Smooth muscle cell (in vitro differentiated cells): Measurements from ENCODE around the gene NTM. TPM values are rescaled to one million over a fixed set of nuclear protein-coding genes. Genes with fewer than 3 reads are reported as not detected.

Experiments
- DNase-seq: peaks from one replicate; lab custom pipeline; 2025; ENCODE audit not compliant: unreplicated experiment; lab: John Stamatoyannopoulos, UW
- H2AFZ ChIP-seq: fragments of 200-600 bp; sonication (generic); 2 replicates; pipeline ENCODE4 v1.6.0; 2016; ENCODE audit warnings: antibody characterized with exemption, low read depth, mild to moderate bottlenecking
- H3F3A ChIP-seq: fragments of 200-600 bp; sonication (generic); 2 replicates; pipeline ENCODE4 v1.6.0; 2017; ENCODE audit warnings: antibody characterized with exemption, low read depth
- H3K27ac ChIP-seq: fragments of 200-600 bp; sonication (generic); 2 replicates; pipeline ENCODE4 v1.5.1; 2016; ENCODE audit warnings: low read depth, mild to moderate bottlenecking
- H3K27me3 ChIP-seq: fragments of 200-600 bp; sonication (generic); 2 replicates; pipeline ENCODE4 v1.6.1; 2016; ENCODE audit warnings: low read depth, mild to moderate bottlenecking
- H3K36me3 ChIP-seq: fragments of 200-600 bp; sonication (generic); 2 replicates; pipeline ENCODE4 v1.5.1; 2016; ENCODE audit warnings: low read depth
- H3K4me1 ChIP-seq: fragments of 200-600 bp; sonication (generic); 2 replicates; pipeline ENCODE4 v1.5.1; 2016; ENCODE audit warnings: low read depth
- H3K4me2 ChIP-seq: fragments of 200-600 bp; sonication (generic); 2 replicates; pipeline ENCODE4 v1.6.0; 2016; ENCODE audit warnings: mild to moderate bottlenecking
- H3K4me3 ChIP-seq: fragments of 200-600 bp; sonication (generic); 2 replicates; pipeline ENCODE4 v1.5.1; 2016; ENCODE audit warnings: mild to moderate bottlenecking
- H3K79me2 ChIP-seq: fragments of 200-600 bp; sonication (generic); 2 replicates; pipeline ENCODE4 v1.6.0; 2016; ENCODE audit warnings: low read depth, mild to moderate bottlenecking
- H3K9ac ChIP-seq: fragments of 200-600 bp; sonication (generic); 2 replicates; pipeline ENCODE4 v1.6.0; 2016; ENCODE audit warnings: low read depth
- H3K9me3 ChIP-seq: fragments of 200-600 bp; sonication (generic); replicated peaks from 2 replicates; pipeline ENCODE4 v1.5.1; 2016; ENCODE audit warnings: low read depth
- H4K20me1 ChIP-seq: fragments of 200-600 bp; sonication (generic); 2 replicates; pipeline ENCODE4 v1.6.0; 2016; ENCODE audit warnings: low read depth
- WGBS: methylation state at CpG from one replicate; pipeline ENCODE4 v1.1.7; 2016; ENCODE audit warnings: low lambda C conversion rate; 5-methylcytosine and 5-hydroxymethylcytosine counted together
- polyA plus RNA-seq: library from polyadenylated mRNA; unstranded; fragments of >200 nt; fragmentation: Nextera tagmentation; extraction: Ambion mirVana; gene quantifications from 2 replicates; pipeline ENCODE4 v1.2.1, GENCODE V29; 2016
- total RNA-seq: library from RNA; depleted of rRNA; stranded (reverse); fragments of >200 nt; gene quantifications from 2 replicates; pipeline ENCODE4 v1.2.3, GENCODE V29; 2014
- TF ChIP-seq, protein P1 (sequence below): fragments of 200-600 bp; sonication (generic); IDR thresholded peaks from 2 replicates; pipeline ENCODE4 v1.5.1; 2017; ENCODE audit warnings: borderline replicate concordance, mild to moderate bottlenecking, antibody characterized with exemption; ENCODE audit not compliant: insufficient read depth, poor library complexity, severe bottlenecking

NTM gene
- total and polyA plus RNA-seq, 2 experiments from 2014 or later, result 68.9 to 123 TPM

DNA sequence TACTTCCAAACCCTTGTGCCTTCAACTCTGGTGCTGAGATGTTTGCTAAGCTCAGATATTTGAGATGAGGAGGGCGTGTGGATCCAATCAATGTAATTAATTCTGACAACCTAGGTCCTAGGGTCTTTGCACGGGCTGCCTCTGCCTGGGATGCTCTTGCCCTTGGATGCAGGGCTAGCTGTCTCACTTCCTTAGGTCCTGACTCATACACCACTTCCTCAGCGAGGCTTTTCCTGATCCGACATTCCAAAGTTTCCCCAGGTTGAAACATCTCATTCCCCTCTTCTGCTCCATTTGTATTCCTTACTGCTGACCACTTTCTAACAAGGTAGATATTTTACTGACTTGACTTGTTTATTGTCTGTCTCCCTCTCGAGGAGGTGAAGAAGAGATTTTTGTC lies 43.0 kb upstream of the NTM start:
- TF ChIP-seq, protein P1, sequence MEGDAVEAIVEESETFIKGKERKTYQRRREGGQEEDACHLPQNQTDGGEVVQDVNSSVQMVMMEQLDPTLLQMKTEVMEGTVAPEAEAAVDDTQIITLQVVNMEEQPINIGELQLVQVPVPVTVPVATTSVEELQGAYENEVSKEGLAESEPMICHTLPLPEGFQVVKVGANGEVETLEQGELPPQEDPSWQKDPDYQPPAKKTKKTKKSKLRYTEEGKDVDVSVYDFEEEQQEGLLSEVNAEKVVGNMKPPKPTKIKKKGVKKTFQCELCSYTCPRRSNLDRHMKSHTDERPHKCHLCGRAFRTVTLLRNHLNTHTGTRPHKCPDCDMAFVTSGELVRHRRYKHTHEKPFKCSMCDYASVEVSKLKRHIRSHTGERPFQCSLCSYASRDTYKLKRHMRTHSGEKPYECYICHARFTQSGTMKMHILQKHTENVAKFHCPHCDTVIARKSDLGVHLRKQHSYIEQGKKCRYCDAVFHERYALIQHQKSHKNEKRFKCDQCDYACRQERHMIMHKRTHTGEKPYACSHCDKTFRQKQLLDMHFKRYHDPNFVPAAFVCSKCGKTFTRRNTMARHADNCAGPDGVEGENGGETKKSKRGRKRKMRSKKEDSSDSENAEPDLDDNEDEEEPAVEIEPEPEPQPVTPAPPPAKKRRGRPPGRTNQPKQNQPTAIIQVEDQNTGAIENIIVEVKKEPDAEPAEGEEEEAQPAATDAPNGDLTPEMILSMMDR, result no peak
- H3K9ac ChIP-seq, result no peak overlapping the region
- H3K27me3 ChIP-seq, result peaks cover 6% of the 10 kb centered on the region
- no peak overlapping the region for H2AFZ ChIP-seq
- no peak overlapping the region for H3K4me3 ChIP-seq
- no peaks in the 10 kb centered on the region for H3K79me2 ChIP-seq
- H3K9me3 ChIP-seq, result no peaks in the 10 kb centered on the region
- DNase-seq, result no peak
- no peak overlapping the region for H3K27ac ChIP-seq
- no peaks in the 10 kb centered on the region for H3F3A ChIP-seq
- 68% methylated on average over 5 of the region's 5 CpGs for WGBS
- no peaks in the 10 kb centered on the region for H4K20me1 ChIP-seq
- no peak overlapping the region for H3K4me2 ChIP-seq
- no peaks in the 10 kb centered on the region for H3K4me1 ChIP-seq
- no peaks in the 10 kb centered on the region for H3K36me3 ChIP-seq

DNA sequence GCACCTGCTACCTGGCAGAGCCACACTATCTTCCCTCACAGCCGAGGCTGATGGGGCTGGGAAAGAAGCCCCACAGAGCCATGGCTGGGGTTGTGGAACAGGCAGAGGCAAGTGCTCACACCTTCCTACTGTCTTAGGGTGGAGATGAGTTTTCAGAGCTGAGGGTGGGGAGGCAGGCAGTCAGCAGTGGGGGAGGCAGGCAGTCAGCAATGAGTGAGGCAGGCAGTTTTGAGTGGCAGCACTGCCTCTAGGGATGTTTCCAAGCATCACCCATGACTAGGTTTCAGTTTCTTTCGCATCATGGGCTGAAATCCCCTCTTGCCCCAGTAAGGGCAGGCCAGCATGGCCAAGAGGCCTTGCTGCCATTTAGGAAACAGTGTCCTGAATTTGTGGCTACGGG lies 41.6 kb upstream of the NTM start:
- Histone ChIP-seq H3K27me3 (peaks cover 6% of the 10 kb centered on the region), H3K9me3 (no peaks in the 10 kb centered on the region), H3K4me3 (no peak overlapping the region), H3K79me2 (no peaks in the 10 kb centered on the region), H3K9ac (no peak overlapping the region), H2AFZ (no peak overlapping the region), H3K27ac (no peak overlapping the region), H3K4me1 (no peaks in the 10 kb centered on the region), H3K36me3 (no peaks in the 10 kb centered on the region), H3K4me2 (no peak overlapping the region), H4K20me1 (no peaks in the 10 kb centered on the region), H3F3A (no peaks in the 10 kb centered on the region)
- 93% methylated on average over 3 of the region's 3 CpGs for WGBS
- TF ChIP-seq, protein P1, result no peak
- no peak for DNase-seq

DNA sequence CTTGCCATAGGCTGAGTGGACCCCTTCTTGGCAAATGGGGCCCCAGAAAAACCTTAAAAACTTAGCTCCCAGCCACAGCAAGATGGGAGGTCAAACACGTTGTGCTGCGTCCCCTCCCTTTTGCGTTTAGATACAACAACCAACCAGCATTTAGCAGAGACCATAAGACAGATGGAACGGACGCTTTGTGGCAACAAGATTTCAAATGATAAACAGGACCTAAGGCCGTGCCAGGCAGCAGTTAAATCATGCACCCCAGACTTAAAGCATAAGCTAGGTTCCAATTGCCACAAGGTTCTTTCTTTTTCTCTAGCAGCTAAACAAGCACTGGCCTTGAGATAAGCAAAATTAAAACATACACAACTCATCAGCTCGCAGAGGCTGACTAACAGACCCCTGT lies 39.4 kb upstream of the NTM start:
- Histone ChIP-seq H3K36me3 (no peaks in the 10 kb centered on the region), H3K9ac (no peak overlapping the region), H3K9me3 (no peaks in the 10 kb centered on the region), H3K27ac (no peak overlapping the region), H3K27me3 (peaks cover 6% of the 10 kb centered on the region), H3K4me1 (no peaks in the 10 kb centered on the region), H2AFZ (no peak overlapping the region), H3F3A (no peaks in the 10 kb centered on the region), H3K4me2 (no peak overlapping the region), H3K4me3 (no peak overlapping the region), H3K79me2 (no peaks in the 10 kb centered on the region), H4K20me1 (no peaks in the 10 kb centered on the region)
- TF ChIP-seq, protein P1, result no peak
- no peak for DNase-seq
- WGBS, result 64% methylated on average over 7 of the region's 7 CpGs

DNA sequence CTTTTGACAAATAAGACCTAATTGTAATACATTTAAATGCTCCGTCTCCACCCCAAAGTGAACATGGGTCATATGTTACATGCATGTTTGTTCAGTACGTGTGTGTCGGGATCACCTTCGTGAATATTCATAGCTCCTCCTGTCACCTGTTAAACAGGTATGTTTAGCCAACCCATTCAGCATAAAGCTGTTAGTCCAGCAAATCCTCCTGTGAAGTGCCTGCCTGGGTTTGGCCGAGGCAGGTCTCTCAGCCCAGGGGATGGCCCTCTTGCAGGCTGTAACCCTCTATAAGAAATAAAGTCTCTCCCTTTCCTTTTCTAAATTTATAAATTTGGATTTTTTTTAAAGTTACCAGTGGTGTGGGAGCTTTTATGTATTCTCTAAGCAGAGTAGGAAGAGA lies 38.9 kb upstream of the NTM start:
- H3K9me3 ChIP-seq, result no peaks in the 10 kb centered on the region
- DNase-seq, result no peak
- no peak overlapping the region for H3K4me2 ChIP-seq
- H2AFZ ChIP-seq, result no peak overlapping the region
- H4K20me1 ChIP-seq, result no peaks in the 10 kb centered on the region
- peaks cover 6% of the 10 kb centered on the region for H3K27me3 ChIP-seq
- H3K4me3 ChIP-seq, result no peak overlapping the region
- no peaks in the 10 kb centered on the region for H3K79me2 ChIP-seq
- H3K27ac ChIP-seq, result no peak overlapping the region
- no peaks in the 10 kb centered on the region for H3K36me3 ChIP-seq
- no peak overlapping the region for H3K9ac ChIP-seq
- 82% methylated on average over 5 of the region's 5 CpGs for WGBS
- H3F3A ChIP-seq, result no peaks in the 10 kb centered on the region
- TF ChIP-seq, protein P1, result no peak
- H3K4me1 ChIP-seq, result no peaks in the 10 kb centered on the region
